HG03045 (cell line): ENCODE measurements around the gene LDLR.
A peak's percentile ranks its signal among the peaks of the same experiment; 100 is the strongest.
"Not testable (repeated sequence)": the region's sequence is repeated elsewhere in the genome, so short reads cannot be mapped to it uniquely, and the experiment has no call there.

Experiments used
- ATAC-seq: cut with Tn5 transposase; IDR thresholded peaks from one replicate; pipeline ENCODE4 v1.9.1; 2021; ENCODE audit warnings: mild to moderate bottlenecking, moderate library complexity; ENCODE audit not compliant: unreplicated experiment

Gene LDLR

GRCh38 chr19:11138601-11139300 lies 49.5 kb downstream of the LDLR start:
- ATAC-seq: no peak

- ATAC-seq: not testable (repeated sequence)
Observed at GRCh38 chr19:11140023-11140538, 50.8 kb downstream of the LDLR start.

GRCh38 chr19:11140896-11141295 lies 51.6 kb downstream of the LDLR start:
- no peak for ATAC-seq

- ATAC-seq: no peak
Observed at GRCh38 chr19:11141937-11142527, 52.8 kb downstream of the LDLR start.

DNA sequence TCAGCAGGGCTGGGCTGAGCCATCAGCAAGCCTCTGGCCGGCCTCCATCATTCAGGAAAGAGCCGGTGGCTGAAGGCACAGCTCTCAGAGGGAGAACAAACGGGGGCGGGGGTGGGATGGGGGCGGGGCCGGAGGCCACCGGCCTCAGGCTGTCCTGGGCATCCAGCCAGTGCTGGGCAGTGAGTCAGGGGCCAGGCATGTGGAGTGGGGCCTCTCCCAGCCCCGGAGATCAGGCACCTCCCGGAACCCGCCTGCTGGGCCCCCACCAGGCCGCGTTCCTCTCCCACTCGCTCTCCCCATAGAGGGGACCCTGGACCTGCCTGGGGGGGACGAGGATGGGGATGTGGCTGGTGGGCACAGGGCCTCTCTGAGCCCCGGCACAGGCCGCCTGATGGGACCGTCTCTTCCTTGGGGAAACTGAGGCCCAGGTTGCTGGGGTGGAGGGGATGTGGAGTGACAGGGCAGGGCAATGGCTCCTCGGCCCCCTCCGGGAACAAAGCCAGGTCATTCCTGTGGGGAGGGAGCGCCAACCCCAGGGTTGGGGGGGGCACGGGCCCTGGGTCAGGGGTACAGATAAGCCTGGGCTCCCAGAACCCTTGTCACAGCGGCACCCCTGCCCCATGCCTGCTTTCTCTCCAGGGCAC lies 53.4 kb downstream of the LDLR start:
- no peak for ATAC-seq

- no peak for ATAC-seq
Observed at GRCh38 chr19:11145536-11145924, 56.3 kb downstream of the LDLR start.

DNA sequence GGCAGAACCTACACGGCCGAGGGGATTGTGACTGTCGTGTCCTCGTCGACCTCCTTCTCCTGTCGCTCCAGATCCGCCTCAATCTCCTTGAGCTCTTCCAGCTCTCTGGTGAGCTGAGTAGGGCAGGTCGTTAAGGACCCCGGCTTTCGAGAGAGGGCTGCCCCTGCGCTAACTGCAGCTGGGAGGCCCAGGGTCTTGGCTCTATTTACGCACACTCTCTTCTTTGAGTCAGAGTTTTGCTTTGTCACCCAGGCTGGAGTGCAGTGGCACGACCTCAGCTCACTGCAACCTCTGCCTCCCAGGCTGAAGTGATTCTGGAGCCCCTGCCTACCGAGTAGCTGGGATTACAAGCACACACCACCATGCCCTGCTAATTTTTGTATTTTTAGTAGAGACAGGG lies 58.7 kb downstream of the LDLR start:
- ATAC-seq: no peak

- ATAC-seq: no peak
Observed at GRCh38 chr19:11151181-11151580, 61.9 kb downstream of the LDLR start.

DNA sequence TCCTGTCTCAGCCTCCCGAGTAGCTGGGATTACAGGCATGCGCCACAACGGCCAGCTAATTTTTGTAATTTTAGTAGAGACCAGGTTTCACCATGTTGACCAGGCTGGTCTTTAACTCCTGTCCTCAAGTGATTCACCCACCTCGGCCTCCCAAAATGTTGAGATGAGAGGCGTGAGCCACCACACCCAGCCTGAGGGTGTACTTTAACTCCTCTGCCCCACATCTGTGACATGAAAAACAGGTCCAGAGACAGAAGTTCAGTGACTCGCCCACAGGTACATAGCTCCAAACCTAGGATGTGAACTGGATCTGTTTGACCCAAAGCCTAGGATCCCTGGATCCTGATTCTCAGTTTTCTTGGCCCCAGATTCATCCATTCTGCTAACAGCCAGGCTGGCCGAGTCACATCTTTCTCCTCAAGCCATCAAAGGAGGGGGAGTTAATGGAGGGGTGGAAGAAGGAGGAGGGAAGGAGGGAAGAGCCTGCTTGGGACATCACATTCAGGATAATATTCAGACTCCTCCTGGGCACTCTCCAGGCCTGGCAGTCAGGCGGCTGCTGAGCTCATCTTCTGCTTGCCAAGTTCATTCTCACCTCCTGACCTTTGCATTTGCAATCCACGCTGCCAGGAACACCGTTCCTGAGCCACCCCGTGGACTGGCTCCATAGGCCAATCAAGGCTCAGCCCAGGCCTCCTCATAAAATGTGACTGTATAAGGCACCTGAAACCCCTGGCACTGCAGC lies 63.2 kb downstream of the LDLR start:
- no peak for ATAC-seq

DNA sequence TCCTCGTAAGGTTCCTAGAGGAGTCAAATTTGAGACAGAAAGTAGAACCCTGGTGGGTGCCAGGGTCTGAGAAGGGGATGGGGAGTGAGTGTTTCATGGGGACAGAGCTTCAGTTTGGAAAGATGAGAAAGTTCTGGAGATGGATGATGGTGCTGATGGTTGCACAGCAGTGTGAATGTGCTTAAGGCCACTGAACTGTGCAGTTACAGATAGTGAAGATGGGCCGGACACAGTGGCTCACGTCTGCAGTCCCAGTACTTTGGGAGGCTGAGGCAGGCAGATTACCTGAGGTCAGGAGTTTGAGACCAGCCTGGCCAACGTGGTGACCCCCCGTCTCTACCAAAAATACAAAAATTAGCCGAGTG lies 65.4 kb downstream of the LDLR start:
- ATAC-seq: no peak

DNA sequence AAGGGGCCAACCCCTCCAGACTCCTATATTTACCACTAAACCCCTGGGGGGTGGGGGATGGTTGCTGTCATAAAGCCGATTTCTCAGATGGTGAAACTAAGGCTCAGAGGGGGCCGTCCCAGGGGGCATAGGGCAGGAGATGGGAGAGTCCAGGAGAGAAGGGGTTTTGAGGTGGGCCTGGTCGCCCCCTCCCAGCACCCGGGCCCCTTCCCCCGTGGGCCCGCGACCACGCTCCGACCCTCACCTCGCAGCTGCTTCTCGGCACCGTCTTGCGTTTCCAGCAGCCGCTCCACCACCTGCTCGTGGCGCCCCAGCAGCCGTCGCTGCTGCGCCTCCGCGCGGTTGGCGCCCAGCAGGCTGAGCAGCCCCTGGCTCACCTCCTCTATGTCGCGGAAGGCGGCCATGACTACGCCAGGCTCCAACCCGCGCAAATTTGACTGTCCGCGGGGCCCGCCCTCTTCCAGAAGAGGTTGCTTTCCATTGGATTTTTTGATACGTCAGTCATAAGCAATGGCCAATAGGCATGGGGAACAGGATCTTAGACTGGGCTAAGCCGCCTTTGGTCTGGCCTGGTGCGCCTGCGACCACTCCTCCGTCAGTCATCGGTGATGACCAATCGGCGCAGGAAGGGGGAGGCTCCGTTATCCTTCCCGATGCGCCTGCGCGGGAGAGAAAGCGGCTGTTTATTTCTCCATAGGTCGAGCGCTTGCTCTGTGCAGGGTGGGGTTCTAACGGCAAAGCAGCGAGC lies 66.3 kb downstream of the LDLR start, which contains the start of gene SPC24:
Gene SPC24 (minus strand): TSS at position 410 of the 748 bp plus-strand sequence. CDS start 6 bp downstream, at position 404.
- ATAC-seq: peak; percentile 98

GRCh38 chr19:11159598-11160439 lies 70.6 kb downstream of the LDLR start:
- no peak for ATAC-seq

GRCh38 chr19:11160440-11160768 lies 71.1 kb downstream of the LDLR start:
- ATAC-seq: not testable (repeated sequence)

- ATAC-seq: no peak
Observed at GRCh38 chr19:11164296-11164695, 75.0 kb downstream of the LDLR start.

GRCh38 chr19:11164879-11165406 lies 75.7 kb downstream of the LDLR start:
- no peak for ATAC-seq

GRCh38 chr19:11165486-11166030 lies 76.3 kb downstream of the LDLR start:
- no peak for ATAC-seq

- ATAC-seq: no peak
Observed at GRCh38 chr19:11166281-11167142, 77.2 kb downstream of the LDLR start.

- ATAC-seq: no peak
Observed at GRCh38 chr19:11168568-11168967, 79.3 kb downstream of the LDLR start.
